Activated CD4-positive, alpha-beta T cell treated with anti-CD3 and anti-CD28 coated beads, Interleukin-2, amount 10 ng/mL, durations not matched to agents 7 days and 5 days (primary cell): Measurements from ENCODE around the gene VAPA. TPM values are rescaled to one million over a fixed set of nuclear protein-coding genes. Genes with fewer than 3 reads are reported as not detected.
A peak's percentile ranks its signal among the peaks of the same experiment; 100 is the strongest.

Experiments
- CTCF ChIA-PET: fragments of 350-600 bp; sonication (Branson Sonifier 250); formaldehyde crosslinking; loops from one replicate; lab custom pipeline; 2021; ENCODE audit warnings: antibody characterized with exemption; lab: Charles Lee
- POLR2A ChIA-PET: fragments of 350-600 bp; sonication (Branson Sonifier 250); formaldehyde crosslinking; loops from one replicate; lab custom pipeline; 2021; ENCODE audit warnings: antibody characterized with exemption; lab: Charles Lee
- DNase-seq: peaks from one replicate; pipeline ENCODE4 v3.0.0-alpha.2; 2020
- H3K27ac Mint-ChIP-seq: one replicate; pipeline ENCODE4 v1.8.0; 2021; ENCODE audit warnings: mild to moderate bottlenecking, moderate library complexity, mixed read lengths
- H3K27me3 Mint-ChIP-seq: one replicate; pipeline ENCODE4 v1.8.0; 2021; ENCODE audit warnings: mixed read lengths
- H3K36me3 Mint-ChIP-seq: one replicate; pipeline ENCODE4 v1.8.0; 2021; ENCODE audit warnings: low read depth, mixed read lengths
- H3K4me1 Mint-ChIP-seq: one replicate; pipeline ENCODE4 v1.8.0; 2021; ENCODE audit warnings: mixed read lengths
- H3K4me3 Mint-ChIP-seq: one replicate; pipeline ENCODE4 v1.8.0; 2021; ENCODE audit warnings: mild to moderate bottlenecking, moderate library complexity, mixed read lengths
- H3K9me3 Mint-ChIP-seq: one replicate; pipeline ENCODE4 v1.8.0; 2021; ENCODE audit warnings: mixed read lengths
- total RNA-seq, 2 experiments: library from RNA; stranded (reverse); gene quantifications; one replicate each; pipeline ENCODE4 v1.2.3, GENCODE V29; 2021

VAPA gene
- total RNA-seq, 2 experiments from 2014 or later: 124 to 168 TPM

- no peaks in the 10 kb centered on the region for H3K4me1 Mint-ChIP-seq
- H3K27ac Mint-ChIP-seq: no peak overlapping the region
- POLR2A ChIA-PET: no interaction called here
- peaks cover 4% of the 10 kb centered on the region for H3K27me3 Mint-ChIP-seq
- DNase-seq: no peak
- CTCF ChIA-PET: no interaction called here
- peaks cover 9% of the 10 kb centered on the region for H3K36me3 Mint-ChIP-seq
- H3K9me3 Mint-ChIP-seq: no peaks in the 10 kb centered on the region
- H3K4me3 Mint-ChIP-seq: no peak overlapping the region
These were observed 45.1 kb downstream of the VAPA start for GRCh38 chr18:9958861-9959399.

DNA sequence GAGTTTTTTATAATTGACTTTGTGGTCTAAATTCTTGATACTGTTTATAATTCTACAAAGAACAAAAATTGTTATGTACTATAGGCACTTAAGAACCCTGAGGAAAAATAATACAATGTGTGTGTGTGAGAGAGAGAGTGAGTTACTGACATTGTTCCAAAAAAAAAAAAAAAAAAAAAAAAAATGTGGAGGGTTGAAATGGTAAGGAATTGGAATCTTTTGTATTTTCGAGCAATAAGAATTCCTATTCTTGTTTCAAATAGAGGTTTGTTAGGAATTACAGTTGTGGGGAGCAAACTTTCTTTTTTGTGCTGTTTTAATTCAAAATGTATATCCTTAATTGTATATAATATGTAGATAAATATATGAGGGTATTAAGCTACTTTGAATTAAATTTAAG is 45.7 kb downstream of the VAPA start:
- Mint-ChIP-seq H3K4me1 (no peaks in the 10 kb centered on the region), H3K36me3 (peaks cover 4% of the 10 kb centered on the region), H3K9me3 (no peaks in the 10 kb centered on the region), H3K4me3 (no peak overlapping the region), H3K27ac (no peak overlapping the region), H3K27me3 (peaks cover 4% of the 10 kb centered on the region)
- ChIA-PET POLR2A (no interaction called here), CTCF (interaction anchor here (0.6 kb wide), 1 partner anchor 12 kb away, joined by 3 read pairs; no protein-coding TSS in a partner anchor)
- no peak for DNase-seq

DNA sequence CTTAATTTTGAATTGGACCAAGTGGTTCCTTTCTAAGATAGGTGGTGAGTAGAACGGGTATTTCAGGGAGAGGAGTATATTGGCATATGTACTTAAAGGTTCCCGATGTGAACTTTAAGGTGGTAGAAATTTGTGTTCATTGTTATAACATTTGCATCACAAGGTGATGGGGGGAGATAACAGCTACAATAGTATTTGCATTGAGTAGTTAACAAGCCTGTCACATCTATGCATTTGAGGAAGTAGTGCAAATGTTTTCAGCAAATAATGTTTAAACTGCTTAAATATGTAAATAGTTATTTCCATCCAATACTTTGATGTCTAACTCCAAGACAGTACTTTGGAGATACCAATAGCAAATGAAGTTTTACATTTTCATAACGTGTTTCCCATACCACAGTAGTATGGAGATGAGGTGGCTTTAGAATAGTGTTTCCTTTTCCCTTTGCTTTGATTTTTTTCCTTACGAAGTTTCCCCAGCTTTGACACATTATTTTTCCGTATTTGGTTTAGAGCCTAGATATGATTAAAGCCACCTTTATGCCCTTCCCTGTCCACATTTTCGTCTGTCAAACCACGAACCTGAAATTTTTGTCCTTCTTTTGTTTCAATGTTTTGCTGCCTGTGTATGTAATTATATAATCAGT is 46.6 kb downstream of the VAPA start:
- Mint-ChIP-seq H3K4me1 (no peaks in the 10 kb centered on the region), H3K4me3 (no peak overlapping the region), H3K27ac (no peak overlapping the region), H3K36me3 (peaks cover 4% of the 10 kb centered on the region), H3K9me3 (no peaks in the 10 kb centered on the region), H3K27me3 (peaks cover 4% of the 10 kb centered on the region)
- no peak for DNase-seq
- CTCF ChIA-PET: interaction anchor here (0.6 kb wide), 1 partner anchor 618 kb away, joined by 3 read pairs; no protein-coding TSS in a partner anchor
- POLR2A ChIA-PET: no interaction called here

DNA sequence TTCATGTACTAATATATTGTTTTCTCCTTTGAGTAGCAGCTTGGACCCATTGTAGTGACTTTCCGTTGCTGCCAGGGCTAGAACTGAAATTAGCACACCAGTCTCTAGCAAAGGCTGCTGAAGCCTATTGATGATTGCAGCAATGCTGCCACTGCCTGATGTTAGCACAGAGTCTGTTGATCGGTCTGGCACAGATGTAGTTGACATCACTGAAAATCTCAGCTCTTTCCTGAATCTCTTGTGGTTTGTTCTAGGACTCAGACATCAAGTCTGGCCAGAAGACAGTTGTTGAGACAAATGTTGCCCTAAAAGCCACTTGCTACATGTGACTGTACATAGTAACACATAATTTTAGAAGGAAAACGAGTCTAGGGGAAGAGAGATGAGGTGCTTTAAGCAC is 47.2 kb downstream of the VAPA start:
- H3K36me3 Mint-ChIP-seq: no peaks in the 10 kb centered on the region
- peaks cover 4% of the 10 kb centered on the region for H3K27me3 Mint-ChIP-seq
- DNase-seq: no peak
- no peaks in the 10 kb centered on the region for H3K4me1 Mint-ChIP-seq
- H3K27ac Mint-ChIP-seq: no peak overlapping the region
- CTCF ChIA-PET: no interaction called here
- H3K9me3 Mint-ChIP-seq: no peaks in the 10 kb centered on the region
- POLR2A ChIA-PET: no interaction called here
- H3K4me3 Mint-ChIP-seq: no peak overlapping the region

- POLR2A ChIA-PET: no interaction called here
- Mint-ChIP-seq H3K27me3 (peaks cover 32% of the 10 kb centered on the region), H3K4me1 (peaks cover 5% of the 10 kb centered on the region), H3K9me3 (no peaks in the 10 kb centered on the region), H3K36me3 (no peaks in the 10 kb centered on the region), H3K27ac (no peak overlapping the region), H3K4me3 (no peak overlapping the region)
- CTCF ChIA-PET: no interaction called here
- no peak for DNase-seq
These were observed 52.2 kb downstream of the VAPA start for GRCh38 chr18:9965711-9966624.

DNA sequence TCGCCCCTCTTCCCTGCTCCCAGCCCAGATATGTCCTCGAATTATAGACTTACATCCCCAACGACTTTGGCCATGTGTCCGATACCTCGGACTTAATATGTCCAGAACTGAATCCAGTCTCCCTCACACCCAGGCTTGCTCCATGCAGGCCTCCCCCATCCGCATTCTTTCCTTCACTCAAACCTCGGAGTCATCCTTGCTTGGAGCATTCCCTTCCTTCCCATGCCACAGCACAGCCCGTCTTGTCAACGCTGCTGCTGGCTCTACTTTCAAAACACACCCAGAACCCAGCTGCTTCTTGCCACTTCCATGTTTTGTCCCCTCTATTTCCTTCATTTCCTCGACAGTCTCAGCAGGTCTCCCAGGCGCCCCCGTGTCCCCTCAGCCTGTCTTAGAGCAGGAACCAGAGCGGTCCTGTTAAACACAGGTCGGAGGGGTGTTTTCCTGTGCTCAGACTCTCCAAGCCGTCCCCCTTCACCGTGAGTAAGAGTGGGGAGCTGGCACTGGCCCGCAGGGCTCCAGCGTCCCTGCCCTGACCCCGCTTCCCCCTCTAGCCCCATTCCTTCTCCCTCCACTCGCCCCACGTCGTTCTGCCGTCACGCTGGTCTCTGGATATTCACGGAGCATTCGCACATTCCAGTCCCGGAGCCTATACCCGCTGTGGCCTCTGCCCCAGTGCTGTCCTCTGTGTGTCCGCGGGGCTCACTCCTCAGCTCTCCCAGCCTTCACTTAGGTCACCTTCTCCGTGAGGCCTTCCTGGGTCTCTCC is 54.4 kb downstream of the VAPA start:
- H3K27ac Mint-ChIP-seq: no peak overlapping the region
- H3K4me1 Mint-ChIP-seq: peaks cover 5% of the 10 kb centered on the region
- no peak for DNase-seq
- ChIA-PET POLR2A (no interaction called here), CTCF (no interaction called here)
- peaks cover 30% of the 10 kb centered on the region for H3K27me3 Mint-ChIP-seq
- no peaks in the 10 kb centered on the region for H3K36me3 Mint-ChIP-seq
- H3K9me3 Mint-ChIP-seq: no peaks in the 10 kb centered on the region
- no peak overlapping the region for H3K4me3 Mint-ChIP-seq

DNA sequence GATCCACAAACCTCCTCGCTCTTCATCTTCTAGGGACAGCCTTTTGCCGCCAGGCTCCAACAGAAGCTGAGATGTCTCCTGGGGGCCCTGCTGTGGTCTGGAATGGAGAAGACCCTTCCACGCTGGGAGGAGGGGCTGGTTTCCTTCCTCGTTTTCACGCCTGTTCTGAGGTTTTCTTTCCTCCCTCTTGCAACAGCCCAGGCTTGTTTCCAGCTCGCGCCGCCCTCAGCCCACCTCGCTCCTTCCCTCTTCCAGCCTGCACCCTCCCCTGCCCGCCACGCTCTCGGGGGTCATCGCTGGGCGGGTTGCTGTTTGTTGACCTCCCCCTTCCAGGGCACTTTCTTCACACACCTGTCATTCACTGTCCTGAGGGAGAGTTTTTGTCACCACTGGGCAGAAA is 55.4 kb downstream of the VAPA start:
- Mint-ChIP-seq H3K4me1 (peaks cover 5% of the 10 kb centered on the region), H3K36me3 (no peaks in the 10 kb centered on the region), H3K27me3 (peaks cover 30% of the 10 kb centered on the region), H3K4me3 (no peak overlapping the region), H3K9me3 (no peaks in the 10 kb centered on the region), H3K27ac (no peak overlapping the region)
- no peak for DNase-seq
- POLR2A ChIA-PET: no interaction called here
- CTCF ChIA-PET: no interaction called here

GRCh38 chr18:9971313-9971920 is 57.6 kb downstream of the VAPA start:
- no peak overlapping the region for H3K27ac Mint-ChIP-seq
- peak; percentile 81 for DNase-seq
- POLR2A ChIA-PET: no interaction called here
- peaks cover 5% of the 10 kb centered on the region for H3K9me3 Mint-ChIP-seq
- CTCF ChIA-PET: interaction anchor here (0.7 to 1.2 kb wide), 3 partner anchors 11 to 549 kb away, joined by 3 to 5 read pairs (median 3); no protein-coding TSS in a partner anchor
- H3K36me3 Mint-ChIP-seq: peaks cover 2% of the 10 kb centered on the region
- peaks cover 30% of the 10 kb centered on the region for H3K27me3 Mint-ChIP-seq
- H3K4me3 Mint-ChIP-seq: no peak overlapping the region
- peaks cover 4% of the 10 kb centered on the region for H3K4me1 Mint-ChIP-seq

DNA sequence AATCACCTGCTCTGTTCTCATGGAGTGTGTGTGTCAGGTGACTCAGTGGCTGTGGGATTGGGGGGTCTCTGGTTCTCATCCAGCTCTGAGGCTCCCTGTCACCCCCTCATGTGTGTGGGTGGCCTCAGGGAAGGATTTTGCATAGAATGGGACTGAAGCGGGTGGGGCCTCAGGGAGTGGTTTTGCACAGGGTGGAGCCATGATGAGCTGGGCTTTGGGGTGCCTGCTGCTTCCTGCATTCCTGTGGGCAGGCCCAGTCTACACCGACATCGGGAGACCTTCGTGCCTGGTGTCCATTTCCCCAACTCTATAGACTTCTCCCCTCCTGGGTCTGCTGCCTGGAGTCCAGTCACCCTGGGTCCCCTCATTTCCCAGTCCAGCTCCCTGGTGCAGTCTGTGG is 59.7 kb downstream of the VAPA start:
- CTCF ChIA-PET: no interaction called here
- POLR2A ChIA-PET: no interaction called here
- no peak overlapping the region for H3K27ac Mint-ChIP-seq
- H3K4me3 Mint-ChIP-seq: no peak overlapping the region
- DNase-seq: no peak
- H3K9me3 Mint-ChIP-seq: peaks cover 5% of the 10 kb centered on the region
- peaks cover 2% of the 10 kb centered on the region for H3K36me3 Mint-ChIP-seq
- H3K4me1 Mint-ChIP-seq: no peaks in the 10 kb centered on the region
- H3K27me3 Mint-ChIP-seq: peaks cover 19% of the 10 kb centered on the region

DNA sequence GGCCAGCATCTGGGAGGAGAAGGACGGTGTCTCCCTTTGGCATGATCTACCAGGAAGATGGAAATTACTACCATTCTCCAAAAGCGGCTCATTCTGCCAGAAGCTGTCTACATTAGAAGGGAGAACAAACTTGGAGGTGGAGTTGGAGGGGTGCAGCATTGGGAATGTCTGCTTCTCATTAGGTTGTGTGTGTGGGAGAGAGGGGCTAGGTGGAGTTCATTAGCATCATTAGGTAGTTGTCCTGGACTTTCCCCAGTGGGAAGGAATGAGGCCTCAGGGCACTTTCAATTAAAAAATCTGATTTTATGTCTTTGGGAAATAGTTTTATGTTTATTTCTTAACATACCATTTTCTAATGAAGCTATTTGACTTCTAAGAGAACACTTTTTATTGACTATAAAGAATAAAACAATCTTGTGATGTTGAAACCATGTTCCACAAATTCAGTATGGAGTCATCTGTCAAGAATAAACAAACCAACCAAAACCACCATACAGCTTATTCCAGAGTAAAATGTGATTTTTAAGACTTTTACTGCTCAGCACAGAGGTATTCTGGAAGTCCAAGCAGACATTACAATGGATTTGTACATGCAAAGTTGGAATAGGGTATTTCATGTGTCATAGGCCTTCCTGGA is 60.6 kb downstream of the VAPA start:
- Mint-ChIP-seq H3K4me1 (no peaks in the 10 kb centered on the region), H3K4me3 (no peak overlapping the region), H3K36me3 (peaks cover 2% of the 10 kb centered on the region), H3K27ac (no peak overlapping the region), H3K27me3 (peaks cover 11% of the 10 kb centered on the region), H3K9me3 (peaks cover 5% of the 10 kb centered on the region)
- ChIA-PET POLR2A (no interaction called here), CTCF (no interaction called here)
- no peak for DNase-seq

- no peak overlapping the region for H3K27ac Mint-ChIP-seq
- H3K27me3 Mint-ChIP-seq: peaks cover 12% of the 10 kb centered on the region
- DNase-seq: no peak
- H3K4me3 Mint-ChIP-seq: no peak overlapping the region
- peaks cover 5% of the 10 kb centered on the region for H3K9me3 Mint-ChIP-seq
- peaks cover 2% of the 10 kb centered on the region for H3K36me3 Mint-ChIP-seq
- ChIA-PET POLR2A (no interaction called here), CTCF (no interaction called here)
- H3K4me1 Mint-ChIP-seq: no peaks in the 10 kb centered on the region
These were observed 61.8 kb downstream of the VAPA start for GRCh38 chr18:9975658-9976057.

- DNase-seq: no peak
- Mint-ChIP-seq H3K4me3 (no peak overlapping the region), H3K4me1 (no peaks in the 10 kb centered on the region), H3K27ac (no peak overlapping the region), H3K36me3 (no peaks in the 10 kb centered on the region), H3K9me3 (no peaks in the 10 kb centered on the region), H3K27me3 (peaks cover 17% of the 10 kb centered on the region)
- ChIA-PET POLR2A (no interaction called here), CTCF (interaction anchor here (1.5 kb wide), 1 partner anchor 11 kb away, joined by 5 read pairs; no protein-coding TSS in a partner anchor)
These were observed 68.9 kb downstream of the VAPA start for GRCh38 chr18:9982711-9983110.
